Naive thymus-derived CD4-positive, alpha-beta T cell (primary cell): Measurements from ENCODE around the gene SH2D4B. TPM values are rescaled to one million over a fixed set of nuclear protein-coding genes. Genes with fewer than 3 reads are reported as not detected.

Experiments
- ATAC-seq: fragments of 150-1000 bp; cut with Tn5 transposase; 2 replicates; pipeline ENCODE4 v1.10.0; 2021; ENCODE audit warnings: mild to moderate bottlenecking, moderate library complexity
- CTCF ChIA-PET: fragments of 350-600 bp; sonication (Branson Sonifier 250); formaldehyde crosslinking; loops from one replicate; lab custom pipeline; 2021; ENCODE audit warnings: antibody characterized with exemption; lab: Charles Lee
- POLR2A ChIA-PET: fragments of 350-600 bp; sonication (Branson Sonifier 250); formaldehyde crosslinking; loops from one replicate; lab custom pipeline; 2021; ENCODE audit warnings: antibody characterized with exemption, inconsistent platforms; lab: Charles Lee
- DNase-seq, 9 donors: peaks; one replicate each; pipeline versions ENCODE4 v3.0.0 to v3.0.0-alpha.2; 2020 to 2022; ENCODE audit warnings: mixed read lengths in 1 of 9
- H3K27ac ChIP-seq: one replicate; pipeline ENCODE4 v1.7.0; 2013; ENCODE audit warnings: mild to moderate bottlenecking, low read depth, low read length, moderate library complexity
- H3K27me3 ChIP-seq, 2 donors: one replicate each; pipeline ENCODE4 v1.7.0; 2013; ENCODE audit warnings: low read length in 2 of 2, mild to moderate bottlenecking in 2 of 2, moderate library complexity in 2 of 2; ENCODE audit not compliant: control insufficient read depth in 2 of 2, insufficient read depth in 2 of 2
- H3K36me3 ChIP-seq, 3 experiments: 1 replicate in 2 of 3; 2 replicates in 1 of 3; pipeline ENCODE4 v1.7.0; 2013; ENCODE audit warnings: low read length in 3 of 3, mild to moderate bottlenecking in 3 of 3, moderate library complexity in 1 of 3; ENCODE audit not compliant: insufficient read depth in 3 of 3, control insufficient read depth in 2 of 3
- H3K4me1 ChIP-seq, 2 donors: one replicate each; pipeline ENCODE4 v1.7.0; 2013; ENCODE audit warnings: low read length in 2 of 2, mild to moderate bottlenecking in 2 of 2, moderate library complexity in 1 of 2; ENCODE audit not compliant: control insufficient read depth in 2 of 2, insufficient read depth in 2 of 2
- H3K4me3 ChIP-seq: 2 replicates; pipeline ENCODE4 v1.7.0; 2013; ENCODE audit warnings: mild to moderate bottlenecking, low read length
- H3K9me3 ChIP-seq, 3 experiments: 1 replicate in 2 of 3; 2 replicates in 1 of 3; pipeline ENCODE4 v1.7.0; 2013; ENCODE audit warnings: low read length in 3 of 3; ENCODE audit not compliant: control insufficient read depth in 2 of 3
- H3K27ac Mint-ChIP-seq, 9 donors: one replicate each; pipeline ENCODE4 v1.8.0; 2020 to 2022; ENCODE audit warnings: mixed read lengths in 9 of 9, mild to moderate bottlenecking in 8 of 9, moderate library complexity in 5 of 9, inconsistent platforms in 2 of 9
- H3K27me3 Mint-ChIP-seq, 5 donors: one replicate each; pipeline ENCODE4 v1.8.0; 2021 to 2022; ENCODE audit warnings: mixed read lengths in 5 of 5, mild to moderate bottlenecking in 1 of 5
- H3K36me3 Mint-ChIP-seq, 5 donors: one replicate each; pipeline ENCODE4 v1.8.0; 2020 to 2022; ENCODE audit warnings: mixed read lengths in 5 of 5, mild to moderate bottlenecking in 3 of 5, inconsistent platforms in 1 of 5
- H3K4me1 Mint-ChIP-seq, 7 donors: one replicate each; pipeline ENCODE4 v1.8.0; 2020 to 2022; ENCODE audit warnings: mixed read lengths in 7 of 7, mild to moderate bottlenecking in 3 of 7, inconsistent platforms in 1 of 7
- H3K4me3 Mint-ChIP-seq, 10 donors: one replicate each; pipeline ENCODE4 v1.8.0; 2020 to 2022; ENCODE audit warnings: mild to moderate bottlenecking in 10 of 10, mixed read lengths in 10 of 10, moderate library complexity in 6 of 10, inconsistent platforms in 2 of 10
- H3K9me3 Mint-ChIP-seq, 11 donors: one replicate each; pipeline ENCODE4 v1.8.0; 2020 to 2022; ENCODE audit warnings: mixed read lengths in 11 of 11, mild to moderate bottlenecking in 4 of 11, inconsistent platforms in 1 of 11, moderate library complexity in 1 of 11
- intact Hi-C, 2 donors: fragments of 100-400 bp; cut with micrococcal nuclease; formaldehyde crosslinking; loops; one replicate each; pipeline ENCODE4 v1.15.1; 2023
- polyA plus RNA-seq, 2 donors: library from polyadenylated mRNA; unstranded; fragments of 300-500 nt; fragmentation: Illumina TruSeq; gene quantifications; one replicate each; pipeline ENCODE4 v1.2.3, GENCODE V29; 2021
- total RNA-seq, 6 experiments: library from RNA in 5 of 6; stranded (reverse) in 5 of 6; gene quantifications; 1 replicate in 5 of 6; 2 replicates in 1 of 6; pipeline ENCODE4 v1.2.3 and lab custom pipeline; 2021 to 2026

Gene SH2D4B
- total and polyA plus RNA-seq, 7 experiments from 2014 or later, result 0.10 to 0.51 (median 0.14) TPM; not detected in 2

- Mint-ChIP-seq H3K4me1 (peaks cover 0 to 17% (median 6%) of the 10 kb centered on the region in 7 donors), H3K9me3 (no peaks in the 10 kb centered on the region), H3K36me3 (peaks cover 0 to 6% (median 0%) of the 10 kb centered on the region in 5 donors), H3K4me3 (no peak overlapping the region), H3K27ac (peak overlapping the region in 1 of 9 donors; percentile 42), H3K27me3 (peaks cover 0 to 23% (median 7%) of the 10 kb centered on the region in 5 donors)
- ChIA-PET CTCF (interaction anchor here (0.7 kb wide), 1 partner anchor 209 kb away, joined by 3 read pairs; no protein-coding TSS in a partner anchor), POLR2A (no interaction called here)
- intact Hi-C loops, result no loop called here
- no peak for DNase-seq
- Histone ChIP-seq H3K27me3 (no peaks in the 10 kb centered on the region), H3K4me1 (no peaks in the 10 kb centered on the region), H3K4me3 (no peak overlapping the region), H3K27ac (no peak overlapping the region), H3K36me3 (no peaks in the 10 kb centered on the region), H3K9me3 (no peaks in the 10 kb centered on the region)
- no peak for ATAC-seq
Measured at GRCh38 chr10:80544316-80544953, 6.7 kb downstream of the SH2D4B start.

GRCh38 chr10:80545258-80545881, 7.7 kb downstream of the SH2D4B start:
- Histone ChIP-seq H3K9me3 (no peaks in the 10 kb centered on the region), H3K36me3 (no peaks in the 10 kb centered on the region), H3K4me3 (no peak overlapping the region), H3K4me1 (no peaks in the 10 kb centered on the region), H3K27me3 (no peaks in the 10 kb centered on the region), H3K27ac (no peak overlapping the region)
- CTCF ChIA-PET, result no interaction called here
- Mint-ChIP-seq H3K27me3 (peaks cover 0 to 23% (median 7%) of the 10 kb centered on the region in 5 donors), H3K36me3 (peaks cover 0 to 6% (median 0%) of the 10 kb centered on the region in 5 donors), H3K4me1 (peaks cover 0 to 17% (median 6%) of the 10 kb centered on the region in 7 donors), H3K27ac (peak overlapping the region in 1 of 9 donors; percentile 40), H3K4me3 (no peak overlapping the region), H3K9me3 (no peaks in the 10 kb centered on the region)
- POLR2A ChIA-PET, result no interaction called here
- DNase-seq (no peak), ATAC-seq (no peak)
- intact Hi-C loops, result no loop called here

DNA sequence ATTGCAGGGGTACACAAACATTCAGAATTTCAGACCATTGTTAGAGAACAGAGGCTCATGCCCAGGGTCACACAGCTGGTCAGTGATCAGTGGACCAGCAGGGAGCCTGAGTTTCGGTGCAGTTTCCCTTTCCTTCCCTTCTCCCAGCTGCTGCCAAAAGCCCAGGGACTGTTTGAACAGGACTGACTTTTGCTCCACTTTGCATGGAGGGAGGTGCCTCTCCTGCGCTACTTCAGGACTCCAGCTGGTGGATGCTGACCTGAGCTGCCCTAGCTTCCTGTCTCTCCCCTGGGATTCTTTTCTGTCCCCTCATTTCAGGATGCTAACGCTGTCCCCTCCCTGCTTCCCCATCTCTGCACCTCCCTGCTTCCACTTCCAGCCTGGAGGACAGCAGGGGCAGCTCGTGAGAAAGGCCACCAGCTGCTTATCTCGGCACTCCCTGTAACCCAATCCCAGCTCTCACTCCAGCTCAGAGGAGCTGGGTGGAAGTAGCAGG, 14.5 kb downstream of the SH2D4B start:
- no peaks in the 10 kb centered on the region for H3K4me1 ChIP-seq
- no peak overlapping the region for H3K4me3 ChIP-seq
- Mint-ChIP-seq H3K27me3 (peaks cover 4 to 23% (median 7%) of the 10 kb centered on the region in 5 donors), H3K4me1 (no peaks in the 10 kb centered on the region), H3K9me3 (peaks cover 0 to 4% (median 0%) of the 10 kb centered on the region in 11 donors), H3K4me3 (no peak overlapping the region), H3K27ac (no peak overlapping the region), H3K36me3 (no peaks in the 10 kb centered on the region)
- H3K36me3 ChIP-seq, result no peaks in the 10 kb centered on the region
- intact Hi-C loops, result loop anchor here in 1 of 2 donors (10.0 kb wide), 1 partner anchor 113 kb away; no protein-coding TSS in a partner anchor
- CTCF ChIA-PET, result interaction anchor here (1.3 kb wide), 1 partner anchor 108 kb away, joined by 6 read pairs; no protein-coding TSS in a partner anchor
- ATAC-seq (no peak), DNase-seq (no peak)
- POLR2A ChIA-PET, result no interaction called here
- no peak overlapping the region for H3K27ac ChIP-seq
- no peaks in the 10 kb centered on the region for H3K27me3 ChIP-seq
- H3K9me3 ChIP-seq, result no peaks in the 10 kb centered on the region

GRCh38 chr10:80553436-80553835, 15.7 kb downstream of the SH2D4B start:
- Histone ChIP-seq H3K36me3 (no peaks in the 10 kb centered on the region), H3K9me3 (no peaks in the 10 kb centered on the region), H3K27ac (no peak overlapping the region), H3K4me3 (no peak overlapping the region), H3K4me1 (no peaks in the 10 kb centered on the region), H3K27me3 (no peaks in the 10 kb centered on the region)
- CTCF ChIA-PET, result interaction anchor here (0.6 kb wide), 1 partner anchor 127 kb away, joined by 3 read pairs; no protein-coding TSS in a partner anchor
- Mint-ChIP-seq H3K4me1 (no peaks in the 10 kb centered on the region), H3K27ac (peak overlapping the region in 1 of 9 donors; percentile 62), H3K4me3 (no peak overlapping the region), H3K27me3 (peaks cover 4 to 29% (median 6%) of the 10 kb centered on the region in 5 donors), H3K36me3 (no peaks in the 10 kb centered on the region), H3K9me3 (peaks cover 0 to 4% (median 0%) of the 10 kb centered on the region in 11 donors)
- POLR2A ChIA-PET, result no interaction called here
- intact Hi-C loops, result loop anchor here in 1 of 2 donors (10.0 kb wide), 1 partner anchor 111 kb away; no protein-coding TSS in a partner anchor
- ATAC-seq (no peak), DNase-seq (no peak)

GRCh38 chr10:80554050-80554449, 16.3 kb downstream of the SH2D4B start:
- H3K9me3 ChIP-seq, result no peaks in the 10 kb centered on the region
- DNase-seq (no peak), ATAC-seq (no peak)
- H3K27me3 Mint-ChIP-seq, result peaks cover 0 to 32% (median 4%) of the 10 kb centered on the region in 5 donors
- peaks cover 0 to 4% (median 0%) of the 10 kb centered on the region in 11 donors for H3K9me3 Mint-ChIP-seq
- H3K27me3 ChIP-seq, result no peaks in the 10 kb centered on the region
- H3K36me3 Mint-ChIP-seq, result no peaks in the 10 kb centered on the region
- no peaks in the 10 kb centered on the region for H3K4me1 Mint-ChIP-seq
- no peak overlapping the region for H3K4me3 Mint-ChIP-seq
- CTCF ChIA-PET, result interaction anchor here (0.6 to 1.2 kb wide), 3 partner anchors 24 to 135 kb away, joined by 3 read pairs; no protein-coding TSS in a partner anchor
- no peak overlapping the region for H3K27ac ChIP-seq
- H3K27ac Mint-ChIP-seq, result no peak overlapping the region
- intact Hi-C loops, result loop anchor here in 1 of 2 donors (10.0 kb wide), 1 partner anchor 111 kb away; no protein-coding TSS in a partner anchor
- no peak overlapping the region for H3K4me3 ChIP-seq
- POLR2A ChIA-PET, result no interaction called here
- H3K36me3 ChIP-seq, result no peaks in the 10 kb centered on the region
- H3K4me1 ChIP-seq, result no peaks in the 10 kb centered on the region

- no peaks in the 10 kb centered on the region for H3K36me3 Mint-ChIP-seq
- H3K9me3 Mint-ChIP-seq, result peaks cover 0 to 4% (median 0%) of the 10 kb centered on the region in 11 donors
- Histone ChIP-seq H3K4me3 (no peak overlapping the region), H3K27me3 (no peaks in the 10 kb centered on the region), H3K4me1 (no peaks in the 10 kb centered on the region), H3K36me3 (no peaks in the 10 kb centered on the region), H3K9me3 (no peaks in the 10 kb centered on the region), H3K27ac (no peak overlapping the region)
- no peak overlapping the region for H3K27ac Mint-ChIP-seq
- intact Hi-C loops, result loop anchor here in 1 of 2 donors (10.0 kb wide), 1 partner anchor 109 kb away; no protein-coding TSS in a partner anchor
- peaks cover 0 to 32% (median 4%) of the 10 kb centered on the region in 5 donors for H3K27me3 Mint-ChIP-seq
- ChIA-PET POLR2A (no interaction called here), CTCF (no interaction called here)
- no peak for DNase-seq
- no peak overlapping the region for H3K4me3 Mint-ChIP-seq
- ATAC-seq, result no peak
- H3K4me1 Mint-ChIP-seq, result no peaks in the 10 kb centered on the region
Measured at GRCh38 chr10:80555415-80555814, 17.7 kb downstream of the SH2D4B start.
